Vagina (tissue), 2 donors: Measurements from ENCODE around the gene FAF1.

ENCODE experiments used
- POLR2A ChIP-seq, 2 donors: fragments of 450-650 bp; IDR thresholded peaks; one replicate each; pipeline ENCODE4 v1.6.1; 2017; ENCODE audit warnings: antibody characterized with exemption in 2 of 2, mild to moderate bottlenecking in 2 of 2, moderate library complexity in 2 of 2
- TF ChIP-seq, protein P1 (sequence below), 3 experiments: fragments of 450-650 bp in 2 of 3; fragments of 200-600 bp in 1 of 3; sonication (generic) in 1 of 3; IDR thresholded peaks; one replicate each; pipeline ENCODE4 v1.5.1; 2017 to 2019; ENCODE audit warnings: antibody characterized with exemption in 3 of 3, mild to moderate bottlenecking in 2 of 3, moderate library complexity in 2 of 3

DNA sequence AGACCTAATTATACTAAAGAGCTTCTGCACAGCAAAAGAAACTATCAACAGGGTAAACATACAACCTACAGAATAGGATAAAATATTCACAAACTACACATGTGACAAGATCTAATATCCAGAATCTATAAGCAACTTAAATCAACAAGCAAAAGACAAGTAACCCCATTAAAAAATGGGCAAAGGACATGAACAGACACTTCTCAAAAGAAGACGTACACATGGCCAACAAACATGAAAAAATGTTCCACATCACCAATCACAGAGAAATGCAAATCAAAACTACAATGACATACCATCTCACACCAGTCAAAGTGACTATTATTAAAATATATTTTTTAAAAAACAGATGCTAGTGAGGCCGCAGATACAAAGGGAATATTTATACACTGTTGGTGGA lies 99.8 kb downstream of the FAF1 start:
- TF ChIP-seq, protein P1, sequence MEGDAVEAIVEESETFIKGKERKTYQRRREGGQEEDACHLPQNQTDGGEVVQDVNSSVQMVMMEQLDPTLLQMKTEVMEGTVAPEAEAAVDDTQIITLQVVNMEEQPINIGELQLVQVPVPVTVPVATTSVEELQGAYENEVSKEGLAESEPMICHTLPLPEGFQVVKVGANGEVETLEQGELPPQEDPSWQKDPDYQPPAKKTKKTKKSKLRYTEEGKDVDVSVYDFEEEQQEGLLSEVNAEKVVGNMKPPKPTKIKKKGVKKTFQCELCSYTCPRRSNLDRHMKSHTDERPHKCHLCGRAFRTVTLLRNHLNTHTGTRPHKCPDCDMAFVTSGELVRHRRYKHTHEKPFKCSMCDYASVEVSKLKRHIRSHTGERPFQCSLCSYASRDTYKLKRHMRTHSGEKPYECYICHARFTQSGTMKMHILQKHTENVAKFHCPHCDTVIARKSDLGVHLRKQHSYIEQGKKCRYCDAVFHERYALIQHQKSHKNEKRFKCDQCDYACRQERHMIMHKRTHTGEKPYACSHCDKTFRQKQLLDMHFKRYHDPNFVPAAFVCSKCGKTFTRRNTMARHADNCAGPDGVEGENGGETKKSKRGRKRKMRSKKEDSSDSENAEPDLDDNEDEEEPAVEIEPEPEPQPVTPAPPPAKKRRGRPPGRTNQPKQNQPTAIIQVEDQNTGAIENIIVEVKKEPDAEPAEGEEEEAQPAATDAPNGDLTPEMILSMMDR (IDR thresholded peaks at IDR 0.05), result no peak
- TF ChIP-seq POLR2A (IDR thresholded peaks at IDR 0.05), result no peak
